ENCODE measurements around the gene FOSB. TPM values are rescaled to one million over a fixed set of nuclear protein-coding genes. Genes with fewer than 3 reads are reported as not detected.
"Not testable (repeated sequence)": the region's sequence is repeated elsewhere in the genome, so short reads cannot be mapped to it uniquely, and the experiment has no call there.

Gene FOSB
- total RNA-seq, 2 donors from 2014 or later, result 20.3 to 24.6 TPM

DNA sequence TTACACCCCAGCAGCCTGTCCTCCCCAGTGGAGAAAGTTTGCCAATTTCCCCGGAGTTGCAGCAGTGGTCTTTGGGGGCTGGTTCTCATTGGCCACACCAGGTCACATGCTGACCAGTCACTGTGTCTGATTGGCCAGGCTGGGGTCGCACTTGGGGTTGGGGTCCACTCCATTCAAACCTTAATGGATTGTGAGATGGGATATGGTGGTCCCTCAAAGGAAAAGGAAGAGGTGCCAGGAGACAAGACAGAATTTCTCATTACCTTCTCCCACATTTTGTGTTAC lies 33.9 kb downstream of the FOSB start:
- no peaks in the 10 kb centered on the region for H3K9me3 Mint-ChIP-seq
- H3K4me3 Mint-ChIP-seq, result no peak overlapping the region
- no peak for ATAC-seq (replicated peaks in 1 of 2)
- no peak for DNase-seq
- H3K27me3 Mint-ChIP-seq (ENCODE audit: low read depth), result peaks cover 24% of the 10 kb centered on the region
- H3K4me1 Mint-ChIP-seq (ENCODE audit: low read depth), result peaks cover 37% of the 10 kb centered on the region
- no peak overlapping the region for H3K27ac Mint-ChIP-seq
- H3K36me3 Mint-ChIP-seq (ENCODE audit: insufficient read depth in 2 of 2), result no peaks in the 10 kb centered on the region

GRCh38 chr19:45502111-45502510 lies 34.3 kb downstream of the FOSB start:
- Mint-ChIP-seq H3K4me1 (ENCODE audit: low read depth) (peaks cover 33% of the 10 kb centered on the region), H3K27me3 (ENCODE audit: low read depth) (peaks cover 20% of the 10 kb centered on the region), H3K36me3 (ENCODE audit: insufficient read depth in 2 of 2) (no peaks in the 10 kb centered on the region), H3K9me3 (no peaks in the 10 kb centered on the region), H3K4me3 (no peak overlapping the region), H3K27ac (no peak overlapping the region)
- ATAC-seq (replicated peaks in 1 of 2), result no peak
- DNase-seq, result no peak

DNA sequence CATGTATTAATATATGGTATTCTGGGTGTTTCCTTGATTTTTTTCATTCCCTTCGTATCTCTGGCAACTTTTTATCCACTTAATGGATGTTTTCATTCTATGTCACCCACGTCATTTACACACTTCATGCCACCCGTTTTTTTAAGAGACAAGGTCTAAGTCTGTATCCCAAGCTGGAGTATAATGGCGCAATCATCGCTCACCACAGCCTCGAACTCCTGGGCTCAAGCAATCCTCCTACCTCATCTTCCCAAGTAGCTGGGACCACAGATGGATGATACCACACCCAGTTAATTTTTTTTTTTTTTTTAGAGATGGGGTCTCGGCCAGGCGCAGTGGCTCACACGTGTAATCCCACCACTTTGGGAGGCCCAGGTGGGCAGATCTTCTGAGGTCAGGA lies 36.1 kb downstream of the FOSB start:
- Mint-ChIP-seq H3K4me3 (no peak overlapping the region), H3K36me3 (ENCODE audit: insufficient read depth in 2 of 2) (peaks cover 1 to 2% of the 10 kb centered on the region in 2 donors), H3K9me3 (no peaks in the 10 kb centered on the region), H3K4me1 (ENCODE audit: low read depth) (peaks cover 21% of the 10 kb centered on the region), H3K27me3 (ENCODE audit: low read depth) (peaks cover 7% of the 10 kb centered on the region), H3K27ac (no peak overlapping the region)
- ATAC-seq (replicated peaks in 1 of 2) (no peak), DNase-seq (no peak)

DNA sequence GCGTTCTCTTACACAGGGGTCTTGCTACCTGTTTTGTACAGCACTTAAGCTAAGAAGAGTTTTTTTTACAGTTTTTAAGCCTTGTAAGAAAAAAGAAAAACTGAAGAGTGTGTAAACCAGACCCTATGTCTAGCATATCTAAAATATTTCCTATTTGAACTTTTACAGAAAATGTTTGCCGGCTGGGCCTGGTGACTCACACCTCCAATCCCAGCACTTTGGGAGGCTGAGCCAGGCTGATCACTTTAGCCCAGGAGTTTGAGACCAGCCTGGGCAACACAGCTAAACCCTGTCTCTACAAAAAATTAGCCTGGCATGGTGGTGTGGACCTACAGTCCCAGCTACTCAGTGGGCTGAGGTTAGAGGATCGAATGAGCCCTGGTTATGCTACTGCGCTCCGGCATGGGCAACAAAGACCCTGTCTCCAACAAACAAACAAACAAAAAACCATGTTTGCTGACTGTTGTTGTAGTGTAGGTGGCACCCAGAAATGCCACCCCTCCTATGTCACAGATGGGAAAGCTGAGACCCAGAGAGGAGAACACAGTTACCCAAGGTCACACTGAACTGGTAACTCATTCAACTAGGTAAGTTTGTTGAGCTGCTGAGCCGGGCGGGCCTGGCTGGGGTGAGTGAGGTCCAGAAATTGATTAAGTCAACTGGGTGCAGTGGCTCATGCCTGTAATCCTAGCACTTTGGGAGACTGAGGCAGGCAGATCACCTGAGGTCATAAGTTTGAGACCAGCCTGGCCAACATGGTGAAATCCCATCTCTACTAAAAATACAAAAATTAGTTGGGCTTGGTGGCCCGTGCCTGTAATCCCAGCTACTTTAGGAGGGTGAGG lies 37.6 kb downstream of the FOSB start:
- Mint-ChIP-seq H3K36me3 (ENCODE audit: insufficient read depth in 2 of 2) (peaks cover 4 to 6% of the 10 kb centered on the region in 2 donors), H3K27ac (peak overlapping the region; percentile 55), H3K27me3 (ENCODE audit: low read depth) (no peaks in the 10 kb centered on the region), H3K4me3 (peak overlapping the region; percentile 89 to 98), H3K9me3 (no peaks in the 10 kb centered on the region), H3K4me1 (ENCODE audit: low read depth) (peaks cover 27% of the 10 kb centered on the region)
- DNase-seq, result no peak
- no peak for ATAC-seq (replicated peaks in 1 of 2)

- H3K27me3 Mint-ChIP-seq (ENCODE audit: low read depth), result no peaks in the 10 kb centered on the region
- H3K9me3 Mint-ChIP-seq, result no peaks in the 10 kb centered on the region
- H3K4me1 Mint-ChIP-seq (ENCODE audit: low read depth), result peaks cover 33% of the 10 kb centered on the region
- peak overlapping the region; percentile 55 for H3K27ac Mint-ChIP-seq
- H3K4me3 Mint-ChIP-seq, result peak overlapping the region; percentile 89 to 98
- no peak for DNase-seq
- H3K36me3 Mint-ChIP-seq (ENCODE audit: insufficient read depth in 2 of 2), result peaks cover 4 to 6% of the 10 kb centered on the region in 2 donors
- ATAC-seq (replicated peaks in 1 of 2), result no peak
Measured at GRCh38 chr19:45505996-45506245, 38.1 kb downstream of the FOSB start.

- H3K36me3 Mint-ChIP-seq (ENCODE audit: insufficient read depth in 2 of 2), result peaks cover 4 to 6% of the 10 kb centered on the region in 2 donors
- peaks cover 38% of the 10 kb centered on the region for H3K4me1 Mint-ChIP-seq (ENCODE audit: low read depth)
- ATAC-seq (replicated peaks in 1 of 2), result peak; percentile 84 to 85
- H3K27me3 Mint-ChIP-seq (ENCODE audit: low read depth), result no peaks in the 10 kb centered on the region
- DNase-seq, result peak; percentile 99 to 100
- peak overlapping the region; percentile 96 for H3K27ac Mint-ChIP-seq
- H3K9me3 Mint-ChIP-seq, result no peaks in the 10 kb centered on the region
- peak overlapping the region; percentile 89 to 98 for H3K4me3 Mint-ChIP-seq
Measured at GRCh38 chr19:45506246-45506988, 38.6 kb downstream of the FOSB start.

GRCh38 chr19:45506989-45507871 lies 39.4 kb downstream of the FOSB start, which contains the start of gene VASP:
Gene VASP, plus strand, starts transcription at chr19:45507479. Its CDS starts 293 bp downstream, at chr19:45507772.
- no peaks in the 10 kb centered on the region for H3K9me3 Mint-ChIP-seq
- H3K4me3 Mint-ChIP-seq, result peak within 1 kb of the TSS; percentile 98 to 99
- H3K36me3 Mint-ChIP-seq (ENCODE audit: insufficient read depth in 2 of 2), result peaks cover 4 to 6% of the 10 kb centered on the region in 2 donors
- peak; percentile 68 to 70 for ATAC-seq (replicated peaks in 1 of 2)
- DNase-seq, result peak; percentile 93 to 95
- no peaks in the 10 kb centered on the region for H3K27me3 Mint-ChIP-seq (ENCODE audit: low read depth)
- H3K27ac Mint-ChIP-seq, result peak within 1 kb of the TSS; percentile 96
- H3K4me1 Mint-ChIP-seq (ENCODE audit: low read depth), result peaks cover 42% of the 10 kb centered on the region

GRCh38 chr19:45507872-45508416 lies 40.1 kb downstream of the FOSB start:
- H3K27ac Mint-ChIP-seq, result peak overlapping the region; percentile 54
- peaks cover 47% of the 10 kb centered on the region for H3K4me1 Mint-ChIP-seq (ENCODE audit: low read depth)
- H3K27me3 Mint-ChIP-seq (ENCODE audit: low read depth), result no peaks in the 10 kb centered on the region
- ATAC-seq (replicated peaks in 1 of 2) (no peak), DNase-seq (no peak)
- H3K36me3 Mint-ChIP-seq (ENCODE audit: insufficient read depth in 2 of 2), result peaks cover 4 to 6% of the 10 kb centered on the region in 2 donors
- H3K4me3 Mint-ChIP-seq, result peak overlapping the region; percentile 91 to 99
- no peaks in the 10 kb centered on the region for H3K9me3 Mint-ChIP-seq

DNA sequence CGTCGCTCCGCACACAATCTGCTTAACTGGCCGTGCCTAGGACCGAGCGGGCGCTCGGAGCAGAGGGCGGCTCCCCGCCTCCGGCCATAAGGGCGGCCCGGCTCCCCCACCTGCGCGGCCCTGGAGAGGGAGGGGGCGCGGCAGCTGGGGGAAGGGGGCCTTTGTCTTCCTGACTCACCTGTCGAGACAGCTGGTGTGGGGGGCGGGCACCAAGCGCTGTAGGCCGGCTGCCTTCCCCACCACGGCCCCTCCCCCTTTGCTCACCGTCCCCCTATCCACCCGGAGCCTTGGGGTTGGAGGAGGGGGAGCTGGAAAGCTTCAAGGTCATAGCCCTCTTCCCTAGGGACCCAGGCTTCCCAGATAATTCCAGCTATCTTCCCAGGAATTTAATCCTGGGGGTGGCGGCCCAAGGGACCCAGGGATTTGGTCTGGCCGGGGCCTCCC lies 40.6 kb downstream of the FOSB start:
- H3K4me3 Mint-ChIP-seq, result peak overlapping the region; percentile 91 to 99
- ATAC-seq (replicated peaks in 1 of 2) (no peak), DNase-seq (peak; percentile 48 to 61)
- peak overlapping the region; percentile 54 for H3K27ac Mint-ChIP-seq
- H3K36me3 Mint-ChIP-seq (ENCODE audit: insufficient read depth in 2 of 2), result peaks cover 4 to 6% of the 10 kb centered on the region in 2 donors
- no peaks in the 10 kb centered on the region for H3K27me3 Mint-ChIP-seq (ENCODE audit: low read depth)
- peaks cover 52% of the 10 kb centered on the region for H3K4me1 Mint-ChIP-seq (ENCODE audit: low read depth)
- H3K9me3 Mint-ChIP-seq, result no peaks in the 10 kb centered on the region

DNA sequence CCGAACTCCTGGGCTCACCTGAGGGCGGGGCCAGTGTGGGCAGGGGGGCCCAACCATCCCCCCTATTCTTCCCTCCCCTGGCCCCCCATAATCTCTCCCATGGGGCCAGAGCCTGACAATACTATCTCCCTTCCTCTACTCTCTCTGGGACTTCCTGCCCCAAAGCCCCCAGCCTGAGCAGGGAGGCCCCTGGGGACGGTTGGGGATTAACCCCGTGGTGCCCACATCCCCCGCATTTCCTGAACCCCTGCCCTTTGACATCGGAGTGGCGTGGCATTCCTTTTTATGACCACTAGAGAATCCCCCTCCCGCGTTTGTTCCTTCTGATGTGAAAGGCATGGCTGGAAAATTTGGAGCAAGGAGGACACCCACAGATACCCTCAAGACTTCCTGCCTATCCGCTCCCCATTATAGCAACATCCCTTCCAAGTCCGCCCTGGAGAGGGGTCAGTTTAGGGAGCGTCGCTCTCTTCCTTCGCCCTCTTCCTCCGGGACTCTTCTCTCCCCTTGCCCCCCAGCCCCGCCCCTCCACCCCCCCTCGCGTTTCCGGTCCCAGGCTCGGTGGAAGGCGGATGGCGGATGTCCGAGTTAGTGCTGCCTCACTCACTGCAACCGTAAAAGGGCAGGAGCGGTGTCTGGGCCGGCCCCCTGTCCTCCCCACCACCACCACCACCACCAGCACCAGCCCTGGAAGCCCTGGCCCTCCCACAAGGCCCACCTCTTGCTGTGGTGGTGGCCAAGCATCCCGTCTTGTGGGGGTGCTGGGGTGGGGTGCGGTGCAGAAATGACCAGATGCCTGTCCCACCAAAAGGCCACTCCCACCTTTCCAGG lies 41.3 kb downstream of the FOSB start:
- ATAC-seq (replicated peaks in 1 of 2) (peak in 1 of 2 donors; percentile 17), DNase-seq (peak; percentile 43 to 64)
- Mint-ChIP-seq H3K4me1 (ENCODE audit: low read depth) (peaks cover 58% of the 10 kb centered on the region), H3K27ac (peak overlapping the region; percentile 91), H3K9me3 (no peaks in the 10 kb centered on the region), H3K36me3 (ENCODE audit: insufficient read depth in 2 of 2) (peaks cover 4 to 6% of the 10 kb centered on the region in 2 donors), H3K27me3 (ENCODE audit: low read depth) (no peaks in the 10 kb centered on the region), H3K4me3 (peak overlapping the region; percentile 91 to 99)

- Mint-ChIP-seq H3K27ac (peak overlapping the region; percentile 36), H3K4me1 (ENCODE audit: low read depth) (peaks cover 64% of the 10 kb centered on the region), H3K4me3 (peak overlapping the region; percentile 91 to 99), H3K36me3 (ENCODE audit: insufficient read depth in 2 of 2) (peaks cover 4 to 6% of the 10 kb centered on the region in 2 donors), H3K27me3 (ENCODE audit: low read depth) (no peaks in the 10 kb centered on the region), H3K9me3 (no peaks in the 10 kb centered on the region)
- no peak for DNase-seq
- no peak for ATAC-seq (replicated peaks in 1 of 2)
Measured at GRCh38 chr19:45509692-45510015, 41.9 kb downstream of the FOSB start.

- DNase-seq; H3K36me3 Mint-ChIP-seq (ENCODE audit: insufficient read depth in 2 of 2); H3K27me3 Mint-ChIP-seq (ENCODE audit: low read depth); H3K9me3 Mint-ChIP-seq; ATAC-seq (replicated peaks in 1 of 2): not testable (repeated sequence)
- Mint-ChIP-seq H3K4me1 (ENCODE audit: low read depth) (peaks cover 64% of the 10 kb centered on the region), H3K27ac (peak overlapping the region; percentile 36), H3K4me3 (peak overlapping the region; percentile 62 to 91)
Measured at GRCh38 chr19:45510352-45510751, 42.6 kb downstream of the FOSB start.

Data from activated T-cell treated with anti-CD3 and anti-CD28 coated beads, Interleukin-2, amount 50 U/mL, for 72 hours (primary cell).